Hepatocyte (in vitro differentiated cells): Measurements from ENCODE around the gene FERD3L. TPM values are rescaled to one million over a fixed set of nuclear protein-coding genes. Genes with fewer than 3 reads are reported as not detected.

Source experiments
- DNase-seq: peaks from one replicate; pipeline ENCODE4 v3.0.0-alpha.2; 2016; ENCODE audit warnings: low spot score
- H2AFZ ChIP-seq: fragments of 200-600 bp; sonication (generic); 2 replicates; pipeline ENCODE4 v1.6.0; 2016; ENCODE audit warnings: antibody characterized with exemption, mild to moderate bottlenecking
- H3K27ac ChIP-seq: fragments of 200-600 bp; sonication (generic); 2 replicates; pipeline ENCODE4 v1.5.1; 2016; ENCODE audit warnings: mild to moderate bottlenecking
- H3K27me3 ChIP-seq: fragments of 200-600 bp; sonication (generic); 2 replicates; pipeline ENCODE4 v1.6.1; 2016
- H3K36me3 ChIP-seq: fragments of 200-600 bp; sonication (generic); replicated peaks from 2 replicates; pipeline ENCODE4 v1.5.1; 2016; ENCODE audit warnings: low read depth; ENCODE audit not compliant: insufficient read depth
- H3K4me1 ChIP-seq: fragments of 200-600 bp; sonication (generic); 2 replicates; pipeline ENCODE4 v1.5.1; 2016; ENCODE audit warnings: mild to moderate bottlenecking, moderate library complexity; ENCODE audit not compliant: insufficient read depth
- H3K4me2 ChIP-seq: fragments of 200-600 bp; sonication (generic); 2 replicates; pipeline ENCODE4 v1.6.0; 2016
- H3K4me3 ChIP-seq: fragments of 200-600 bp; sonication (generic); 2 replicates; pipeline ENCODE4 v1.5.1; 2016; ENCODE audit warnings: mild to moderate bottlenecking
- H3K79me2 ChIP-seq: fragments of 200-600 bp; sonication (generic); 2 replicates; pipeline ENCODE4 v1.6.0; 2017; ENCODE audit warnings: mild to moderate bottlenecking
- H3K9me2 ChIP-seq: fragments of 200-600 bp; sonication (generic); replicated peaks from 2 replicates; pipeline ENCODE4 v1.6.0; 2017; ENCODE audit warnings: mild to moderate bottlenecking; ENCODE audit not compliant: insufficient read depth
- H3K9me3 ChIP-seq: fragments of 200-600 bp; sonication (generic); 2 replicates; pipeline ENCODE4 v1.5.1; 2016; ENCODE audit warnings: low read depth, mild to moderate bottlenecking
- H4K20me1 ChIP-seq: fragments of 200-600 bp; sonication (generic); 2 replicates; pipeline ENCODE4 v1.6.0; 2016; ENCODE audit warnings: mild to moderate bottlenecking; ENCODE audit not compliant: insufficient read depth, poor library complexity, severe bottlenecking
- EZH2 ChIP-seq: fragments of 200-600 bp; sonication (generic); IDR thresholded peaks from 2 replicates; pipeline ENCODE4 v1.6.1; 2016; ENCODE audit warnings: antibody characterized with exemption, mild to moderate bottlenecking, borderline replicate concordance
- EZH2phosphoT487 ChIP-seq: fragments of 200-600 bp; sonication (generic); IDR thresholded peaks from one replicate; pipeline ENCODE4 v1.6.1; 2018; ENCODE audit warnings: antibody characterized with exemption, mild to moderate bottlenecking, low read depth, moderate library complexity; ENCODE audit not compliant: unreplicated experiment, severe bottlenecking
- WGBS: methylation state at CpG from one replicate; pipeline ENCODE4 v1.1.6; 2016; ENCODE audit warnings: low lambda C conversion rate; ENCODE audit errors: missing lambda C conversion rate; 5-methylcytosine and 5-hydroxymethylcytosine counted together
- polyA plus RNA-seq: library from polyadenylated mRNA; unstranded; fragments of >200 nt; fragmentation: Nextera tagmentation; extraction: Ambion mirVana; gene quantifications from 2 replicates; pipeline ENCODE4 v1.2.1, GENCODE V29; 2016
- total RNA-seq: library from RNA; depleted of rRNA; stranded (reverse); fragments of >200 nt; gene quantifications from 2 replicates; pipeline ENCODE4 v1.2.3, GENCODE V29; 2014
- TF ChIP-seq, protein P1 (sequence below): fragments of 200-600 bp; sonication (generic); IDR thresholded peaks from 2 replicates; pipeline ENCODE4 v1.5.1; 2016; ENCODE audit warnings: antibody characterized with exemption, mild to moderate bottlenecking; ENCODE audit not compliant: poor library complexity

The FERD3L gene
- total and polyA plus RNA-seq, 2 experiments from 2014 or later = not detected

DNA sequence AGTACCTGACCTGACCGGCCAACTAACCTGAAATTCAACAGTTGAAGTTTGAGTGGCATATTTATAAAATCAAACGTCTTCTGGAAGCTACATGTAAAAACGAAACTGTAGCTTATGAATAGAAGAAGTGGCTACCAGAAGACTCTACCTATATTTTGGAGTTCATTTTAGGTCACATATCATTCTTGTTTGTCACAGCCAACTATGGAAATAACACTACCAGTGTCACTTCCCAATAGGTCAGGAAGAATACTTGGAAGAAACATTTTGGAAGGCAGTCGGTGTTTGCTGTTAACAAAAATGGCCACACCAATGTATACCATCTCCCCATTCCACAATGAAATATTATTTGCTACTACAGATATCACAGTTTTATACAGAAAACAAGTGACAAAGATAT lies 40.4 kb downstream of the FERD3L start:
- no peaks in the 10 kb centered on the region for H3K9me2 ChIP-seq
- peaks cover 7% of the 10 kb centered on the region for H3K79me2 ChIP-seq
- H3K36me3 ChIP-seq = no peaks in the 10 kb centered on the region
- WGBS = 84% methylated on average over 4 of the region's 4 CpGs
- no peaks in the 10 kb centered on the region for H4K20me1 ChIP-seq
- no peak overlapping the region for H3K4me3 ChIP-seq
- H2AFZ ChIP-seq = no peak overlapping the region
- H3K9me3 ChIP-seq = no peaks in the 10 kb centered on the region
- no peak for DNase-seq
- no peak overlapping the region for H3K27ac ChIP-seq
- TF ChIP-seq, protein P1, sequence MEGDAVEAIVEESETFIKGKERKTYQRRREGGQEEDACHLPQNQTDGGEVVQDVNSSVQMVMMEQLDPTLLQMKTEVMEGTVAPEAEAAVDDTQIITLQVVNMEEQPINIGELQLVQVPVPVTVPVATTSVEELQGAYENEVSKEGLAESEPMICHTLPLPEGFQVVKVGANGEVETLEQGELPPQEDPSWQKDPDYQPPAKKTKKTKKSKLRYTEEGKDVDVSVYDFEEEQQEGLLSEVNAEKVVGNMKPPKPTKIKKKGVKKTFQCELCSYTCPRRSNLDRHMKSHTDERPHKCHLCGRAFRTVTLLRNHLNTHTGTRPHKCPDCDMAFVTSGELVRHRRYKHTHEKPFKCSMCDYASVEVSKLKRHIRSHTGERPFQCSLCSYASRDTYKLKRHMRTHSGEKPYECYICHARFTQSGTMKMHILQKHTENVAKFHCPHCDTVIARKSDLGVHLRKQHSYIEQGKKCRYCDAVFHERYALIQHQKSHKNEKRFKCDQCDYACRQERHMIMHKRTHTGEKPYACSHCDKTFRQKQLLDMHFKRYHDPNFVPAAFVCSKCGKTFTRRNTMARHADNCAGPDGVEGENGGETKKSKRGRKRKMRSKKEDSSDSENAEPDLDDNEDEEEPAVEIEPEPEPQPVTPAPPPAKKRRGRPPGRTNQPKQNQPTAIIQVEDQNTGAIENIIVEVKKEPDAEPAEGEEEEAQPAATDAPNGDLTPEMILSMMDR = no peak
- H3K27me3 ChIP-seq = peaks cover 60% of the 10 kb centered on the region
- H3K4me2 ChIP-seq = no peak overlapping the region
- H3K4me1 ChIP-seq = peaks cover 25% of the 10 kb centered on the region

DNA sequence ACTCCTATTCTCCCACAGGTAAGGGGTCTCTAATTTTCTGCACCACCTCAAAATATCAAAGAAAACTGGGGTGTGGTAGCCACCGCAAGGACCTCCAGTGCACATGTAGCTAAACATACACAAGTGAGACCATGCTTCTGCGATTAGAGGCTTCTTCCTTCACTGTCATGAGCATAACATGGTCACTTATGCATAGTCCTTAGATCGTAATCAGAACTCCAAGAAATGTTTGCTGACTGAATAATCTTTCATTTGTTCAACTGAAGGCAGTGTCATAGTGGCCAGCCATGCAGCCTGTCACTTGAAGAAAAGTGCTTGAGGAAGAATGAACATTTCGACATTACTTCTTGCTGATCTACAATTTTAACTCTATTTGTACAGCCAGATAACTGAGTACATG lies 42.3 kb downstream of the FERD3L start:
- H3K27me3 ChIP-seq = peaks cover 42% of the 10 kb centered on the region
- DNase-seq = no peak
- H3K4me2 ChIP-seq = no peak overlapping the region
- WGBS = 90% methylated on average over 4 of the region's 4 CpGs
- H3K27ac ChIP-seq = no peak overlapping the region
- no peaks in the 10 kb centered on the region for H4K20me1 ChIP-seq
- H3K4me3 ChIP-seq = no peak overlapping the region
- H2AFZ ChIP-seq = no peak overlapping the region
- H3K9me2 ChIP-seq = no peaks in the 10 kb centered on the region
- TF ChIP-seq EZH2phosphoT487 = no peak
- TF ChIP-seq EZH2 = no peak
- TF ChIP-seq, protein P1 = no peak
- H3K79me2 ChIP-seq = peaks cover 7% of the 10 kb centered on the region
- no peaks in the 10 kb centered on the region for H3K9me3 ChIP-seq
- no peaks in the 10 kb centered on the region for H3K36me3 ChIP-seq
- H3K4me1 ChIP-seq = peaks cover 18% of the 10 kb centered on the region

DNA sequence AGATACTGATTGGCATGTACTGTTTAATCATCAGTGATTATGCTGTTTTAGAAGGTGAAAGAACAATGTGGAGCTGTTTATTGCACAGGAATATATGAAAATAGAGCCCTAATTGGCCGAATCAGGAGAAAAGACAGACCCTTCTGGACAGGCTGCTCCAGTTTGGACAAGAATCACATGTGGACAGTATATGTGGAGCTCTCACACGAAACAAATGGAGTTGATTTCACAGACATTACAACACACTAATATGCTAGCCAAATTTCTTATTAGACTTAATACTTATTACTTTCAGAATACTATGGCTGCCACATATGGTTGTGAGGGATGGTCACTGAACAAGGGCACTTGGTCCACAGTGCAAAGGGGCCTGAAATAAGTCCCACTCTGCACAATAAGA lies 43.3 kb downstream of the FERD3L start:
- H3K4me2 ChIP-seq = no peak overlapping the region

More for the DNA sequence above, 43.3 kb downstream of the FERD3L start:
- Histone ChIP-seq H3K9me3 (no peaks in the 10 kb centered on the region), H4K20me1 (no peaks in the 10 kb centered on the region), H3K27me3 (peaks cover 32% of the 10 kb centered on the region), H3K4me3 (no peak overlapping the region), H3K27ac (no peak overlapping the region), H3K4me1 (peaks cover 10% of the 10 kb centered on the region), H3K9me2 (no peaks in the 10 kb centered on the region), H2AFZ (no peak overlapping the region), H3K79me2 (peaks cover 7% of the 10 kb centered on the region), H3K36me3 (no peaks in the 10 kb centered on the region)
- DNase-seq = no peak
- no peak for TF ChIP-seq EZH2
- TF ChIP-seq, protein P1 = no peak
- WGBS = 83% methylated on average over 2 of the region's 2 CpGs
